ENCODE results near the gene CDHR5. TPM values are rescaled to one million over a fixed set of nuclear protein-coding genes. Genes with fewer than 3 reads are reported as not detected.
A peak's percentile ranks its signal among the peaks of the same experiment; 100 is the strongest.

Gene CDHR5
- total RNA-seq, 3 donors from 2014 or later (not counting 1 experiment from before 2014, with no cell fraction given): not detected

- no peak overlapping the region for H3K27ac Mint-ChIP-seq
- peaks cover 17% of the 10 kb centered on the region for H3K4me1 ChIP-seq (ENCODE audit: control insufficient read depth, insufficient read depth, low read length)
- no peak overlapping the region for H3K27ac ChIP-seq (ENCODE audit: low read length)
- H3K9me3 Mint-ChIP-seq: no peaks in the 10 kb centered on the region
- TF ChIP-seq CTCF (IDR thresholded peaks at IDR 0.05): no peak
- no peak for DNase-seq
- no peak for ATAC-seq
- WGBS (ENCODE audit: insufficient coverage): 94% methylated on average over 28 of the region's 28 CpGs
- H3K36me3 ChIP-seq (ENCODE audit: control insufficient read depth, insufficient read depth, low read length): peaks cover 90% of the 10 kb centered on the region
- no peaks in the 10 kb centered on the region for H3K36me3 Mint-ChIP-seq
- no peaks in the 10 kb centered on the region for H3K27me3 ChIP-seq (ENCODE audit: control insufficient read depth, insufficient read depth, low read length)
- H3K4me3 ChIP-seq (ENCODE audit: low read length): no peak overlapping the region
- no peaks in the 10 kb centered on the region for H3K9me3 ChIP-seq (ENCODE audit: control insufficient read depth, insufficient read depth, low read length)
- peaks cover 6 to 10% of the 10 kb centered on the region in 2 donors for H3K4me1 Mint-ChIP-seq
- no peaks in the 10 kb centered on the region for H3K27me3 Mint-ChIP-seq (ENCODE audit: low read depth in 2 of 2)
- no peak overlapping the region for H3K4me3 Mint-ChIP-seq
- intact Hi-C loops (cut with micrococcal nuclease): no loop called here
Measured at GRCh38 chr11:609341-609811, 15.4 kb downstream of the CDHR5 start.

- no peaks in the 10 kb centered on the region for H3K27me3 ChIP-seq (ENCODE audit: control insufficient read depth, insufficient read depth, low read length)
- Mint-ChIP-seq H3K9me3 (no peaks in the 10 kb centered on the region), H3K27ac (peak overlapping the region in 1 of 2 donors; percentile 63), H3K36me3 (no peaks in the 10 kb centered on the region), H3K4me1 (peaks cover 5 to 6% of the 10 kb centered on the region in 2 donors), H3K27me3 (ENCODE audit: low read depth in 2 of 2) (no peaks in the 10 kb centered on the region), H3K4me3 (no peak overlapping the region)
- peaks cover 90% of the 10 kb centered on the region for H3K36me3 ChIP-seq (ENCODE audit: control insufficient read depth, insufficient read depth, low read length)
- TF ChIP-seq CTCF (IDR thresholded peaks at IDR 0.05): no peak
- intact Hi-C loops (cut with micrococcal nuclease): no loop called here
- no peak overlapping the region for H3K27ac ChIP-seq (ENCODE audit: low read length)
- H3K4me3 ChIP-seq (ENCODE audit: low read length): no peak overlapping the region
- H3K9me3 ChIP-seq (ENCODE audit: control insufficient read depth, insufficient read depth, low read length): no peaks in the 10 kb centered on the region
- H3K4me1 ChIP-seq (ENCODE audit: control insufficient read depth, insufficient read depth, low read length): peaks cover 11% of the 10 kb centered on the region
- no peak for DNase-seq
- no peak for ATAC-seq
- 89% methylated on average over 28 of the region's 28 CpGs for WGBS (ENCODE audit: insufficient coverage)
Measured at GRCh38 chr11:608791-609251, 15.9 kb downstream of the CDHR5 start.

GRCh38 chr11:607971-608659, 16.6 kb downstream of the CDHR5 start:
- Mint-ChIP-seq H3K4me3 (no peak overlapping the region), H3K9me3 (no peaks in the 10 kb centered on the region), H3K27ac (peak overlapping the region in 1 of 2 donors; percentile 63), H3K36me3 (no peaks in the 10 kb centered on the region), H3K27me3 (ENCODE audit: low read depth in 2 of 2) (no peaks in the 10 kb centered on the region), H3K4me1 (peaks cover 5 to 6% of the 10 kb centered on the region in 2 donors)
- intact Hi-C loops (cut with micrococcal nuclease): no loop called here
- Histone ChIP-seq H3K4me3 (ENCODE audit: low read length) (no peak overlapping the region), H3K9me3 (ENCODE audit: control insufficient read depth, insufficient read depth, low read length) (no peaks in the 10 kb centered on the region), H3K36me3 (ENCODE audit: control insufficient read depth, insufficient read depth, low read length) (peaks cover 92% of the 10 kb centered on the region), H3K27ac (ENCODE audit: low read length) (no peak overlapping the region), H3K27me3 (ENCODE audit: control insufficient read depth, insufficient read depth, low read length) (no peaks in the 10 kb centered on the region), H3K4me1 (ENCODE audit: control insufficient read depth, insufficient read depth, low read length) (peaks cover 5% of the 10 kb centered on the region)
- no peak for TF ChIP-seq CTCF (IDR thresholded peaks at IDR 0.05)
- ATAC-seq: no peak
- WGBS (ENCODE audit: insufficient coverage): 98% methylated on average over 45 of the region's 45 CpGs
- DNase-seq: no peak

Measured in natural killer cell (primary cell).